ENCODE results near the gene CPE. TPM values are rescaled to one million over a fixed set of nuclear protein-coding genes. Genes with fewer than 3 reads are reported as not detected.

The CPE gene
- total and polyA plus RNA-seq, 2 of the 4 experiments (the other 2 are of a cell fraction), result 3.6 to 13.5 TPM

- WGBS, 2 experiments (ENCODE audit: extremely low coverage in 2 of 2, insufficient read length in 1 of 2), result 100% methylated on average over 1 of the region's 3 CpGs; no CpG with 5 or more reads in 1 of the 2 experiments
- Histone ChIP-seq H3K9ac (ENCODE audit: low read depth, low read length) (no peak overlapping the region), H3K18ac (ENCODE audit: low read depth, low read length) (no peak overlapping the region), H3K56ac (ENCODE audit: extremely low read depth, insufficient read depth, low read length) (no peak overlapping the region), H3K9me3 (ENCODE audit: control insufficient read depth, insufficient read depth, low read length) (no peaks in the 10 kb centered on the region), H3K36me3 (ENCODE audit: control insufficient read depth, insufficient read depth, low read length) (peaks cover 1% of the 10 kb centered on the region; the same call in 1 of the 2 replicates), H2AFZ (replicated peaks; ENCODE audit: low read length, poor library complexity) (no peak overlapping the region), H3K79me1 (ENCODE audit: low read depth in 1 of 2, low read length in 2 of 2) (peaks cover 4% of the 10 kb centered on the region in 2 experiments; a peak in 3 of 4 replicates), H2BK15ac (ENCODE audit: low read depth, low read length) (no peak overlapping the region), H4K20me1 (ENCODE audit: insufficient read depth, low read length) (no peaks in the 10 kb centered on the region), H3K9me1 (ENCODE audit: insufficient read depth, low read length) (no peaks in the 10 kb centered on the region), H4K5ac (ENCODE audit: low read depth, low read length) (no peak overlapping the region), H4K91ac (ENCODE audit: insufficient read depth, low read depth, low read length) (no peak overlapping the region), H2AK9ac (replicated peaks; ENCODE audit: low read depth, low read length, poor library complexity) (no peak overlapping the region), H3K14ac (replicated peaks; ENCODE audit: low read depth, low read length) (no peak overlapping the region), H2BK5ac (ENCODE audit: low read depth, low read length, poor library complexity, severe bottlenecking) (no peak overlapping the region), H2BK120ac (ENCODE audit: low read depth, low read length) (no peak overlapping the region), H3K27ac (ENCODE audit: insufficient read depth, low read length) (no peak overlapping the region), H3K4me3 (ENCODE audit: insufficient read depth, low read depth, low read length) (no peak overlapping the region), H2AK5ac (ENCODE audit: low read depth, low read length) (no peak overlapping the region), H3K4me2 (ENCODE audit: low read depth, low read length) (no peak overlapping the region), H2BK20ac (ENCODE audit: low read depth, low read length) (no peak overlapping the region), H4K8ac (ENCODE audit: low read depth in 2 of 2, low read length in 2 of 2) (no peak overlapping the region), H3K4me1 (ENCODE audit: control insufficient read depth, insufficient read depth, low read length) (no peaks in the 10 kb centered on the region), H3K27me3 (ENCODE audit: control insufficient read depth, insufficient read depth, low read length) (no peaks in the 10 kb centered on the region), H3K23ac (ENCODE audit: low read depth, low read length) (no peak overlapping the region), H3K4ac (ENCODE audit: low read depth, low read length) (no peak overlapping the region)
- TF ChIP-seq RFX5 (IDR thresholded peaks at IDR 0.05; ENCODE audit: low read depth, low read length), result no peak
- ChIA-PET CTCF (no interaction called here), POLR2A (ENCODE audit: unreplicated experiment) (no interaction called here)
- intact Hi-C loops (cut with micrococcal nuclease), result no loop called here
- ATAC-seq (ENCODE audit: low read depth), result no peak
- DNase-seq, result no peak
- in situ Hi-C loops (cut with MboI; ENCODE audit: low sequenced_read_pairs), result loop anchor here (25.0 kb wide), 1 partner anchor 123 kb away; the partner anchor contains the start of gene KLHL2
- dilution Hi-C loops (cut with HindIII; ENCODE audit: low sequenced_read_pairs, unreplicated experiment), result no loop called here
- no TSS peak for BruUV-seq (replicated peaks)
Observed at GRCh38 chr4:165335163-165335703, 43.6 kb upstream of the CPE start.
